Mucosa of rectum (tissue), 2 donors: ENCODE results near the gene MACF1.
"Not testable (repeated sequence)": the region's sequence is repeated elsewhere in the genome, so short reads cannot be mapped to it uniquely, and the experiment has no call there.

Experiments used
- H3K27ac ChIP-seq, 2 donors: one replicate each; pipeline ENCODE4 v1.7.0; 2013; ENCODE audit warnings: inconsistent platforms in 2 of 2, low read depth in 2 of 2, low read length in 2 of 2
- H3K27me3 ChIP-seq, 2 donors: one replicate each; pipeline ENCODE4 v1.7.0; 2013; ENCODE audit warnings: low read length in 2 of 2; ENCODE audit not compliant: control insufficient read depth in 2 of 2, insufficient read depth in 2 of 2
- H3K36me3 ChIP-seq, 2 donors: one replicate each; pipeline ENCODE4 v1.7.0; 2013; ENCODE audit warnings: low read length in 2 of 2; ENCODE audit not compliant: control insufficient read depth in 2 of 2, insufficient read depth in 2 of 2
- H3K4me1 ChIP-seq, 2 donors: one replicate each; pipeline ENCODE4 v1.7.0; 2013; ENCODE audit warnings: low read length in 2 of 2, mild to moderate bottlenecking in 1 of 2; ENCODE audit not compliant: control insufficient read depth in 2 of 2, insufficient read depth in 2 of 2
- H3K4me3 ChIP-seq, 2 donors: one replicate each; pipeline ENCODE4 v1.7.0; 2013; ENCODE audit warnings: low read length in 2 of 2
- H3K9ac ChIP-seq, 2 donors: one replicate each; pipeline ENCODE4 v1.7.0; 2013; ENCODE audit warnings: low read length in 2 of 2, low read depth in 1 of 2, mild to moderate bottlenecking in 1 of 2
- H3K9me3 ChIP-seq, 2 donors: one replicate each; pipeline ENCODE4 v1.7.0; 2013; ENCODE audit warnings: low read length in 2 of 2; ENCODE audit not compliant: control insufficient read depth in 2 of 2
- donor health status: healthy.
- donor health status: Normal muscosa, but diverticular disease.

MACF1 gene

DNA sequence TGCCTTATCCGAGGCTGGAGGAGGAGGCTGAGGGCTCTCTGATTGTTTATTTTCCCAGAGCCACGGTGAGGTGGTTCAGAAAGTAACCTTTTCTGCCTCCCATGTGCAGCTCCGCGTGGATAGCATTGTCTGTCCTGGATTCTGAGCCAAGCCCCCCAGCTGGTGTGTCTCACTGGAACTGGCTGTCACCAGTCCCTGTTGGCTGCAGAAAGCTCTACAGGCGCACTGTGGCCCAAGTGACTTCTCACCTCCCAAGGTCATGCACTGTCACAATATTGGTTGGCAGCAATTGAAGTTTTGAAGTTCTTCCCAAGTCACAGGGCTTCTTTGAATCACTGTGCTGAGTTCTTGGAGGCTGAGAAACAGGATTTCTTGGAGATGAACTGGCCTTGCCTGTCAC lies 295.2 kb downstream of the MACF1 start:
- Histone ChIP-seq H3K4me1 (no peaks in the 10 kb centered on the region), H3K9ac (no peak overlapping the region), H3K36me3 (no peaks in the 10 kb centered on the region), H3K27ac (no peak overlapping the region), H3K9me3 (no peaks in the 10 kb centered on the region), H3K27me3 (no peaks in the 10 kb centered on the region), H3K4me3 (no peak overlapping the region)

- no peaks in the 10 kb centered on the region for H3K9me3 ChIP-seq
- no peaks in the 10 kb centered on the region for H3K36me3 ChIP-seq
- no peak overlapping the region for H3K27ac ChIP-seq
- H3K4me3 ChIP-seq = no peak overlapping the region
- H3K4me1 ChIP-seq = peaks cover 0 to 2% of the 10 kb centered on the region in 2 donors
- no peak overlapping the region for H3K9ac ChIP-seq
- no peaks in the 10 kb centered on the region for H3K27me3 ChIP-seq
Measured at GRCh38 chr1:39500862-39501389, 296.4 kb downstream of the MACF1 start.

DNA sequence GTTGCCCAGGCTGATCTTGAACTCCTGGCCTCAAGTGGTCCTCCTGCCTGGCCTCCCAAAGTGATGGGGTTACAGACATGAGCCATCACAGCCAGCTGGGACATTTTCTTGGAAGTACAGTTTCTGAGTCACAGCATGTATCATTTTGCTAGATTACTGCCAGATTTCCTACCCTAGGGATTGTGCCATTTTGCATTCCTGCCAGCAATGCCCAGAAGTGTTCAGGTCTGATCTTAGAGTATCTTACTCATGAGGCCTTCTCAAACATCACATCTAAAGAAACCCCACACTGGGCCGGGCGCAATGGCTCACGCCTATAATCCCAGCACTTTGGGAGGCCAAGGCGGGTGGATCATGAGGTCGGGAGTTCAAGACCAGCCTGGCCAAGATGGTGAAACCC lies 297.2 kb downstream of the MACF1 start:
- Histone ChIP-seq H3K27ac (no peak overlapping the region), H3K9me3 (no peaks in the 10 kb centered on the region), H3K27me3 (no peaks in the 10 kb centered on the region), H3K9ac (no peak overlapping the region), H3K4me1 (peaks cover 0 to 2% of the 10 kb centered on the region in 2 donors), H3K4me3 (no peak overlapping the region), H3K36me3 (no peaks in the 10 kb centered on the region)

- H3K9ac ChIP-seq, H3K27me3 ChIP-seq, H3K27ac ChIP-seq, H3K4me1 ChIP-seq, H3K9me3 ChIP-seq, H3K4me3 ChIP-seq, H3K36me3 ChIP-seq: not testable (repeated sequence)
Measured at GRCh38 chr1:39504436-39504835, 299.9 kb downstream of the MACF1 start.

DNA sequence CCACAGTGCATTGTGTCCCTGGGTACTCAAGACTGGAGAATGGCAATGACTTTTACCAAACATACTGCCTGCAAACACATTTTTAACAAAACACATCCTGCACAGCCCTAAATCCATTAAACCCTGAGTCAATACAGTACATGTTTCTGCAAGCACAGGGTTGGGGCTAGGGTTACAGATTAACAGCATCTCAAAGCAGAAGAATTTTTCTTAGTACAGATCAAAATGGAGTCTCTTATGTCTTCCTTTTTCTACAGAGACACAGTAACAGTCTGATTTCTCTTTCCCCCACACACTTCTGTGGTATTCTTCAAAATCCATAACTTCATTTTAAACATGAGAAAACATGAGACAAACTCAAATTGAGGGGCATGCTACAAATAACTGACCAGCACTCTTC lies 300.8 kb downstream of the MACF1 start:
- no peaks in the 10 kb centered on the region for H3K36me3 ChIP-seq
- H3K9me3 ChIP-seq = no peaks in the 10 kb centered on the region
- H3K27me3 ChIP-seq = no peaks in the 10 kb centered on the region
- H3K27ac ChIP-seq = no peak overlapping the region
- H3K4me3 ChIP-seq = no peak overlapping the region
- peaks cover 0 to 2% of the 10 kb centered on the region in 2 donors for H3K4me1 ChIP-seq
- no peak overlapping the region for H3K9ac ChIP-seq

DNA sequence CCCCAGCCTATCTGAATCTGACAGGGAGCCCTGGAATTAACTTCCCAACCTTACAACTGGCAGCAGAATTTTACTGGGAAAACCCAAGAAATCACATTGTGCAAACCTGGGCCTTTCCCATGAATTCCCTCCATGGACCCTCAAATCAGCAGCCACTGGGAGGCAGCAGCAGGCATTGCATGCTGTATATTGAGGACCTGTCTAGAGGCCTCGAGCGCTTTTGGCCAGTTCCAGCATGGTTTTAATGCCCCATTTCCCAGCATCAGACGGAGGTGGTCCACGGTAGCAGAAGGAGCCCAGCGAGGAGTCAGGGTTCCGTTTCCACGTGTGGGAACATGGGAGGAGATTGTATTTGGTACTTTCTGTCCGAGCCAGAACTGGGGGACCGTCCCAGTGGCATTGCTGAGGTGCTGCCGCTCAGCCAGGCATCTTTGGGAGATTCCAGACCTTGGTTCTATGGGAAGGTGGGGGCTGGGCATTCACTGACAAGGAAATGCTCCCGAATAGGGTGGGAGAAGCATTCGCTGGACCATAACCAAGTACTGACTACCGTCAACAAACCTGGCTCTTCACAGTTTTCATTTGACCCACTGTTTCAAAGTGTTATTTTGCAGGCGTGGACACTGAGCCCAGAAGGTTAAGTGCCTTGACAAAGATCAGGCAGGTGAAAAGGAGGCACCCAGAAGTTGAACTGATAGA lies 302.9 kb downstream of the MACF1 start:
- H3K9me3 ChIP-seq = no peaks in the 10 kb centered on the region
- H3K27ac ChIP-seq = no peak overlapping the region
- H3K4me3 ChIP-seq = no peak overlapping the region
- H3K4me1 ChIP-seq = peaks cover 0 to 2% of the 10 kb centered on the region in 2 donors
- no peaks in the 10 kb centered on the region for H3K36me3 ChIP-seq
- H3K9ac ChIP-seq = no peak overlapping the region
- H3K27me3 ChIP-seq = no peaks in the 10 kb centered on the region

DNA sequence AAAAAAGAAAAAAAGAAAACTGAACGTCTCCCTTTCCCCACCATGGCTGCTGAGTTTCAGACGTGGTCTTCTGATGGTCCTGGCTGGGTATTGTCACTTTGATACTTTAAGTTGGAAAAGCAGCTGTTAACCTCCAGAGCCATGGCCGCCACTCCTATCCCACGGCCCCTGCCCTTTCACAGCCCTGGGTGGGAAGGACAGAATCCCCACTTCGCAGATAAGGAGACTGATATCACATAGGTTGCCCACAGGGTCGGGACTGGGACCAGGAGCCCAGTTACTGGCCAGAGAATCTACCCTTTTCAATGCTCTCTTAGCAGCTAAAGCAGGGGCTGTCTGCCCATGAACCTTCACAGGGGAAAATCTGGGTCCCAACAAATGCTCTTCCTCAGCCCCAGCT lies 303.8 kb downstream of the MACF1 start:
- Histone ChIP-seq H3K27me3 (no peaks in the 10 kb centered on the region), H3K4me1 (peaks cover 0 to 2% of the 10 kb centered on the region in 2 donors), H3K9ac (no peak overlapping the region), H3K4me3 (no peak overlapping the region), H3K9me3 (no peaks in the 10 kb centered on the region), H3K27ac (no peak overlapping the region), H3K36me3 (no peaks in the 10 kb centered on the region)

DNA sequence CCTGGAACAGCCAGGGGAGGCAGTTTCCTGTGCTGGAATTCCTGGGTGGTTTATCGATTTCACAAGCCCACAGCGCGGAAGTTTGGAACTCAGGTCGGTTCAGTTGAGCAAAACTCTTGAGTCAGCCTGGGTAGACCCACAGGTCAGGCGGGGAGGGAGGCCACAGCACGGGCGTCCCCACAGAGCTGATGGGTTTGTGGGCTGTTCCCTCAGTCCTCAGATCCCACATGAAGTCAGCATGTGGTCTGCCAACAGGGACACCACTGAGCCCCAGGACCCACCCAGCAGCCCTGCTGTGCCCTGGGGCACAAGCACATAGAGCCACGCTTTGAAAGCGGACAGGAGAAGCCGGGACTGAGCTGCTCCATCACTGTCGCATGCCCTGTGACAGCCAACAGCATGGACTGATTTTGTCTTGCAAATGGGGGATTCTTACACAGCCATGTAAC lies 304.4 kb downstream of the MACF1 start:
- H3K9ac ChIP-seq = no peak overlapping the region
- peak overlapping the region in 1 of 2 donors; percentile 38 for H3K27ac ChIP-seq
- H3K36me3 ChIP-seq = no peaks in the 10 kb centered on the region
- H3K27me3 ChIP-seq = no peaks in the 10 kb centered on the region
- H3K4me3 ChIP-seq = peak overlapping the region in 1 of 2 donors; percentile 26
- no peaks in the 10 kb centered on the region for H3K9me3 ChIP-seq
- peaks cover 0 to 2% of the 10 kb centered on the region in 2 donors for H3K4me1 ChIP-seq

- Histone ChIP-seq H3K4me3 (peak overlapping the region in 1 of 2 donors; percentile 26), H3K9me3 (no peaks in the 10 kb centered on the region), H3K27me3 (no peaks in the 10 kb centered on the region), H3K4me1 (peaks cover 0 to 2% of the 10 kb centered on the region in 2 donors), H3K36me3 (no peaks in the 10 kb centered on the region), H3K9ac (no peak overlapping the region), H3K27ac (peak overlapping the region in 1 of 2 donors; percentile 38)
Measured at GRCh38 chr1:39509360-39510009, 305.0 kb downstream of the MACF1 start.

- H3K36me3 ChIP-seq, H3K27me3 ChIP-seq, H3K9me3 ChIP-seq, H3K4me3 ChIP-seq, H3K4me1 ChIP-seq, H3K27ac ChIP-seq, H3K9ac ChIP-seq: not testable (repeated sequence)
Measured at GRCh38 chr1:39510570-39511186, 306.2 kb downstream of the MACF1 start.
